Panc1 (cell line): ENCODE results near the gene HID1.
A peak's percentile ranks its signal among the peaks of the same experiment; 100 is the strongest.

Experiments
- POLR2AphosphoS5 ChIP-seq: IDR thresholded peaks from 2 replicates; pipeline ENCODE4 v1.6.1; 2012; ENCODE audit warnings: mild to moderate bottlenecking, low read depth, low read length, moderate library complexity
- REST ChIP-seq, 2 experiments: IDR thresholded peaks; 2 replicates each; pipeline ENCODE4 v1.6.1; 2011 to 2012; ENCODE audit warnings: low read depth in 2 of 2, control low read depth in 1 of 2, low read length in 1 of 2, mild to moderate bottlenecking in 1 of 2, moderate library complexity in 1 of 2; ENCODE audit not compliant: insufficient read depth in 1 of 2
- SIN3A ChIP-seq: IDR thresholded peaks from 2 replicates; pipeline ENCODE4 v1.6.1; 2012; ENCODE audit warnings: low read depth, mild to moderate bottlenecking, low read length, moderate library complexity, borderline replicate concordance; ENCODE audit not compliant: insufficient read depth
- TF ChIP-seq, protein P1 (sequence below): fragments of 450-650 bp; IDR thresholded peaks from 2 replicates; pipeline ENCODE4 v1.5.1; 2017; ENCODE audit warnings: mild to moderate bottlenecking

GRCh38 chr17:75012346-75013091, 40.0 kb upstream of the HID1 start, which contains the start of gene MRPL58:
- TF ChIP-seq SIN3A (peak; percentile 57; the same call in 1 of the 2 replicates), POLR2AphosphoS5 (peak; percentile 91), REST (IDR thresholded peaks at IDR 0.05; ENCODE audit: insufficient read depth in 1 of 2, low read depth in 2 of 2, low read length in 1 of 2) (no peak; a peak in 1 of 4 replicates)
- TF ChIP-seq, protein P1, sequence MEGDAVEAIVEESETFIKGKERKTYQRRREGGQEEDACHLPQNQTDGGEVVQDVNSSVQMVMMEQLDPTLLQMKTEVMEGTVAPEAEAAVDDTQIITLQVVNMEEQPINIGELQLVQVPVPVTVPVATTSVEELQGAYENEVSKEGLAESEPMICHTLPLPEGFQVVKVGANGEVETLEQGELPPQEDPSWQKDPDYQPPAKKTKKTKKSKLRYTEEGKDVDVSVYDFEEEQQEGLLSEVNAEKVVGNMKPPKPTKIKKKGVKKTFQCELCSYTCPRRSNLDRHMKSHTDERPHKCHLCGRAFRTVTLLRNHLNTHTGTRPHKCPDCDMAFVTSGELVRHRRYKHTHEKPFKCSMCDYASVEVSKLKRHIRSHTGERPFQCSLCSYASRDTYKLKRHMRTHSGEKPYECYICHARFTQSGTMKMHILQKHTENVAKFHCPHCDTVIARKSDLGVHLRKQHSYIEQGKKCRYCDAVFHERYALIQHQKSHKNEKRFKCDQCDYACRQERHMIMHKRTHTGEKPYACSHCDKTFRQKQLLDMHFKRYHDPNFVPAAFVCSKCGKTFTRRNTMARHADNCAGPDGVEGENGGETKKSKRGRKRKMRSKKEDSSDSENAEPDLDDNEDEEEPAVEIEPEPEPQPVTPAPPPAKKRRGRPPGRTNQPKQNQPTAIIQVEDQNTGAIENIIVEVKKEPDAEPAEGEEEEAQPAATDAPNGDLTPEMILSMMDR: no peak
